Activated CD8-positive, alpha-beta memory T cell treated with anti-CD3 and anti-CD28 coated beads, Interleukin-2, amount 50 U/mL, for 4 hours (primary cell): ENCODE measurements around the gene TLX2.
"Not testable (repeated sequence)": the region's sequence is repeated elsewhere in the genome, so short reads cannot be mapped to it uniquely, and the experiment has no call there.

ENCODE experiments used
- DNase-seq: peaks from one replicate; pipeline ENCODE4 v3.0.0-alpha.2; 2020

The TLX2 gene

GRCh38 chr2:74558284-74559230 is 44.3 kb downstream of the TLX2 start:
- DNase-seq, result no peak

- no peak for DNase-seq
These were observed 45.7 kb downstream of the TLX2 start for GRCh38 chr2:74559912-74560311.

- DNase-seq, result no peak
These were observed 46.3 kb downstream of the TLX2 start for GRCh38 chr2:74560591-74560990.

- DNase-seq, result not testable (repeated sequence)
These were observed 46.8 kb downstream of the TLX2 start for GRCh38 chr2:74561022-74561421.

GRCh38 chr2:74562126-74562775 is 48.0 kb downstream of the TLX2 start:
- DNase-seq, result no peak

GRCh38 chr2:74564222-74564621 is 50.0 kb downstream of the TLX2 start:
- no peak for DNase-seq

- DNase-seq, result no peak
These were observed 52.0 kb downstream of the TLX2 start for GRCh38 chr2:74566076-74566753.

GRCh38 chr2:74566754-74567085 is 52.5 kb downstream of the TLX2 start:
- DNase-seq, result no peak
